HPDE6-E6E7 (cell line): ENCODE data around the gene EMSY.
"Not testable (repeated sequence)": the region's sequence is repeated elsewhere in the genome, so short reads cannot be mapped to it uniquely, and the experiment has no call there.

ENCODE experiments used
- DNase-seq: peaks from one replicate; pipeline ENCODE4 v3.0.0; 2011; ENCODE audit warnings: missing footprints; ENCODE audit errors: extremely low spot score

The EMSY gene

GRCh38 chr11:76568139-76568538 lies 123.3 kb downstream of the EMSY start:
- no peak for DNase-seq

DNA sequence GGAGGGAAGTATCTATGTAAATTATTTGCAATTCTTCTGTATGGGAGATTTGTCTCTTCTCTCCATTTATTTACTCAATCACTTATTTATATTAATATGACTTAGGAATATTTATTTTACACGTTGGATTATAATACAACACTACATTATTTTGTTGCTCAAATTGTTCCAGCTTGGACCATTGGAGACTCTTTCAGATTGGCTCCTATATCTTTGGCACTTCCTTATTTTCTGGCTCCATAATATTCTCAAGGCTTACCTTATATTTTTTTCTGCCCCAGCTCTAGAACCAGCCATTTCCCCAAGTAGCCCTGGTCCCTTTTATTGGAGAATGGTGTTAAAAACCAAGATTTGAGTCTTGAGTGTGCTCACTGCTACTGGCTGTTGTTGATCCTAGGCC lies 123.8 kb downstream of the EMSY start:
- no peak for DNase-seq

GRCh38 chr11:76572181-76572875 lies 127.5 kb downstream of the EMSY start:
- not testable (repeated sequence) for DNase-seq

DNA sequence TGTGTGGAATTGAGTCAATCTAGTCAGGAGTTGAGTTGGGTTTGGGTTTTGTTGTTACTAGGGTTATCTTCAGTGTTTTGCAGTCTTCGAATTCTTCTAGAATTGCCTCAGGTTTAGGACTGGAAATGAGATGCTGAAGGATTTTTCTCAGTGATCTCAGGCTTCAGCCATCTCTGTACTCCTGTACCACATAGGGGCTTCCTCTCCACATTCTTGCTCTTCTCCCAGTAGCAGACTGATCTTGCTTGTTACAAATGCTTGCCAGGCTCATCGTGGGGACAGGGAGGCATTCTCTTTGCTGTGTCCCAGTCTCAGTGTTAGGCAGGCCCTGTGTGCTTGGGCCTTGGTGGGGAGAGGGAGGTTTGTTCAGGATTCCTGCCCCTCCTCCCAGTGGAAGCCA lies 129.6 kb downstream of the EMSY start:
- no peak for DNase-seq

- no peak for DNase-seq
Measured at GRCh38 chr11:76574879-76575278, 130.1 kb downstream of the EMSY start.

DNA sequence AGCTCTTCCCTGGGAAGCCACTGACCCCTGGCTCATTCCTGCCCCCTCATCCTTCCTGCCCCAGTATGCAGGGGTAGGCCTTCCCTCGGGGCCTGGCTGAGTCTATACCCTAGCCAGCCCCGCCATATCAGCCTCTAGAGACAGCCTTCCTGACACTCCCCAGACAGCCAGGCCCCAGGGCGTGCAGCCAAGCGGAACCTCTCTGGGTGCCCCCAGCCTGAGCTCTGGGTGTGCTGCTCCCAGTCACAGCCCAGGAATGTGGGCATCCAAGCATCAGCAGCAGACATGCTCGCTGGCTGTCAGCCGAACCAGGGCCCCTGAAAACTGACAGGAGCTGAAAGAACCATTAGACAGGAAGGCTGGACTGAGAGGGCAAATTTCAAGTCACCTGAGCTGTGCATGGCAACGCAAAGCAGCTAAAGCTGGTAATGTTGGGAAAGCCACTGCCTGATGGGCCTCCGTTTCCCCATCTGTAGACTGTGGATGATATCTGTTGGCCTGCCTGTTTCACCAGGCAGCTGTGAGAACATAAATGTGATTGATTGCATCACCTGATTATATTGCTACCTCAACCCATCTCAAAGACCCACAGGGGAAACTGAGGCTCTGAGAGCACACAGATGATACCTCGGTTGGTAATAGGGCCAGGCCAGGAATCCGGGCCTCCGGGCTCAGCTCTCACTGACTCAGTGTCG lies 132.6 kb downstream of the EMSY start:
- peak; percentile 89 for DNase-seq

- no peak for DNase-seq
Measured at GRCh38 chr11:76577921-76578653, 133.3 kb downstream of the EMSY start.

GRCh38 chr11:76578654-76579055 lies 133.8 kb downstream of the EMSY start:
- DNase-seq, result no peak

- no peak for DNase-seq
Measured at GRCh38 chr11:76579056-76579751, 134.4 kb downstream of the EMSY start.

- DNase-seq, result no peak
Measured at GRCh38 chr11:76579752-76580151, 134.9 kb downstream of the EMSY start.

DNA sequence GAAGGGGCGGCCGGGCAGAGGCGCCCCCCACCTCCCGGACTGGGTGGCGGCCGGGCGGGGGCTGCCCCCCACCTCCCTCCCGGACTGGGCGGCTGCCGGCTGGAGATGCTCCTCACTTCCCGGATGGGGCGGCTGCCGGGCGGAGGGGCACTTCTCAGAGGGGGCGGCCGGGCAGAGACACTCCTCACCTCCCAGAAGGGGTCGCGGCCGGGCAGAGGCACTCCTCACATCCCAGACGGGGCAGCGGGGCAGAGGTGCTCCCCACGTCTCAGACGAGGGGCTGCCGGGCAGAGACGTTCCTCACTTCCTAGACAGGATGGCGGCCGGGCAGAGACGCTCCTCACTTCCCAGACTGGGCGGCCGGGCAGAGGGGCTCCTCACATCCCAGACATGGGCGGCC lies 137.7 kb downstream of the EMSY start:
- not testable (repeated sequence) for DNase-seq

- no peak for DNase-seq
Measured at GRCh38 chr11:76587820-76588454, 143.1 kb downstream of the EMSY start.

- no peak for DNase-seq
Measured at GRCh38 chr11:76588455-76589325, 143.9 kb downstream of the EMSY start.

- no peak for DNase-seq
Measured at GRCh38 chr11:76589477-76589876, 144.7 kb downstream of the EMSY start.

- no peak for DNase-seq
Measured at GRCh38 chr11:76589964-76590950, 145.4 kb downstream of the EMSY start.

DNA sequence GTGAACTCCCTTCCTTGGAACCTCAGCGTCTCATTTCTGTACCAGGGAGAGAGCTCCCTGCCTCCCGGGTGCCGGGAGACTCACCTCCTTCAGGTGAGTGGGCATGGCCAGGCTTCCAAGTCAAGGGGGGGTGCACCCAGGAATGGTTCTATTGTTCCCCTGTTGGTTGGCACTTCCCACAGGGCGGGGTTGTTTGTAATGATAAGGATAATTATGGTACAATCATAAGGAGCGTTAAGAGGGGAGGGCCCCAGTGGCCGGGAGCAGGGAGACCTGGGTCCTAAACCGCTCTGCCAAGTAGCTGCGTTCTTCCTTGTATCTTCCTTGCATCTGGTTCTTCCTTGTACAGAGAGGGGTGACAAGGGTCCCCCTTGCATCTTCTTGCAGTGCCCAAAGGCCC lies 146.6 kb downstream of the EMSY start:
- no peak for DNase-seq

GRCh38 chr11:76592025-76592914 lies 147.5 kb downstream of the EMSY start:
- DNase-seq, result no peak

- DNase-seq, result no peak
Measured at GRCh38 chr11:76592961-76593360, 148.1 kb downstream of the EMSY start.
